NCI-H345 treated with DMSO at 0.1 percent for 48 hours (cell line): ENCODE measurements around the gene ANAPC1.
"Not testable (repeated sequence)": the region's sequence is repeated elsewhere in the genome, so short reads cannot be mapped to it uniquely, and the experiment has no call there.

Source experiments
- DNase-seq: peaks from one replicate; lab custom pipeline; 2025; ENCODE audit not compliant: unreplicated experiment; lab: John Stamatoyannopoulos, UW

Gene ANAPC1

DNA sequence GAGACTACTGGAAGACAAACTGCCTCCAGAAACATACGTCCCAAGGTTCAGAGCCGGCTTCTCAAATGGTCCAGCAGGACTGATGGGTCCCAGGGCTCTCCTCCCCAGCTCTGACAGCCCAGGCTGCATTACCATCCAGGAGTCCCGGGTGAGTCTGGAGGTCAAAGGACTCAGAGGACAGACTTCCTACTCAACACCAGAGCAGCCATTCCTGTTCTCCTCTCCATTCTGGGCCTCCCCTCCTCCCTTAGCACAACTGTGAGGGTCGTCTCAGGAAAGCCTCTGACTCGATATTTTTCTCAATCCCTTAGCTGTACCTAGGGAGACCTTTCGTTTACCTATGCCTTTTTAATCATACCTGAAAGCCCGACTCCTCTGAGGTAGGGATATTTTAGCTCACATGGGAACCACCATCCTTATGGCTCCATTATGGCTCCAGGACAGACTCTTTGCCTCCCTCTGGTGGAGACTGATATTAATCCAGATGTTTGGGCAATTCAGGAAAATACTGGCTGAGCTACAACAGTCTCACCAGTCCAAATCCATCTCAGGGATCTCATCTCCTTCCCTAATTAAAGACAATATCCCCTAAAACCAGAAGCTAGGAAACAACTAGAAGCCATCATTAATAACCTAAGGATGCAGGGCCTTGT is 70.9 kb downstream of the ANAPC1 start:
- DNase-seq, result not testable (repeated sequence)

DNA sequence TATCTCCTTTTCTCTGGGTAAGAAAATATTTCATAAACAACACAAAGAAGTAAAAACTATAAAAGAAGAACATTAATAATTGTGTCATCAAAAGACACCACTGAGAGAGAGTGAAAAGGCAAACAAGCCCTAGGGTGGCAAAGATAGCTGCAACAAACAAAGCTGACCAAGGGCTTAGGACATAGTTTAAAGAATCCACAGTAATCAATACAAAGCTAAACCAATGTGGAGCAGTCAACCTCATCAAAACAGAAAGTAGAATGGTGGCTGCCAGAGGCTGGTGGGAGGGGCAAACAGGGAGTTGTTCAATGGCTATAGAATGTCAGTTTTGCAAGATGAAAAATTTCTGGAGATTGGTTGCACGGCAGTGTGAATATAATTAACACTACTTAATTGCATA is 93.4 kb downstream of the ANAPC1 start:
- DNase-seq, result not testable (repeated sequence)

DNA sequence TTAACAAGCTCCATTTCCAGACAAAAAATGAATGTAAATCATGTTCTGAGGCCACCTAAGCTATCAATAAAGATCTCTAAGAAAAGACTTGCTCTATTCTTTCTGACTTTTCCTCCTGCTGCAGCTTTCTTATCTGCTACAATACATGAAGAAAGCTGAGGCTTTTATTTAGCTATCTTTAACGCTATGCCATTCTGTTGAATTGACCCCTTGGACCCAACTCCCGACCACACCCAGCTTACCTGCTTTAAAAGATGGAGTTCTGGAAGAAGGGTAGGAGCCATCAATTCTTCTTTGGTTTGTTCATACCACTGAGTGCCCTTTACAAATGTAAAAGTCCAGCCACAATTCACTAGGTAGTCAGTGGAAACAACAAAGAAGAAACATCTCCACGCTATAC is 99.9 kb downstream of the ANAPC1 start:
- not testable (repeated sequence) for DNase-seq

DNA sequence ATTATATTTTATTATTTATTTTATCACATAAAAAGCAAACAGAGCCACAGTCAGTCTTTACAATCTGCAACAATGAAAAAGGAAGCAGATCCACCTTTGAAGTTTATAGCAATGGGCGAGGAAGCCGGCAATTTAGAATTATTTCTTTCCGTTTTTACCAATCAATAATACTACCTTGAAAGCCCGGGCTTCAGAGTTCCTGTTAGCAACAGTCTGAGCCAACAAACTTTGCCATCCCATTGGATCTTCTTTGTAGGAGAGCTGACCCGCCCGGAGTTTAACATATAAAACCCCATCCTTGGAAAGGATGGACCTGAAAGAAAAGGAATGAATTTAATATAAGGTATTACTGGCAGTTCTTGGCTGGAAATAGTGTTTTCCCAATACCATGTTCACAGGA is 101.8 kb downstream of the ANAPC1 start:
- DNase-seq, result not testable (repeated sequence)

DNA sequence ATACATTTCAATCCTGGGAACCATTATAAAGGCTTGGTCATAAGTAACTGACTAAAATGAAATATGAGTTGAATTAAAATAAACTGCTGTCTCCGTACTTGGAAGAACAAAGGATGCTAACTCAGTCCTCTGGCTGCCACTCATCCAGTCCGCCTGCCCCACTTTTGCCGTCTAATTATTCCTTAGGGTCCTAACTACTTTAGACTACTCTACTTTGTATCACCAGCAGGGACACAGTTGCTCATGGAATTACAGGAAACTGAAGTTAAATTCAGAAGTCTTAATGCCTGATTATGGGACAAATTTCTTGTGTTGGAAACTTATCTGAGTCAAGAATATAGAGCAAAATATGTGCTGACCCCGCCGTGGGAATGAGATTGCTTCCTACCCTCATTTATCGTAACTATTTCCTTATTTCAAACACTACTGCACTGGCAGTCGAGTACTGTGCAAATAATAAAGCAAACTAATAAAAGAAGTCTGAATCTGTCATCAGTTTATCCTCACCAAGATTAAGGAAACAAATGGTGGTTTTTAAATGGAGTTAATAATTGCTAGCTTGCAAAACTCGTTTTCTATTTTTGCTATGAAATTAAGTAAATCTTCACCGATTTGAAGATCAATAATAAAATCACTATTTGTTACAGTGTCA is 102.4 kb downstream of the ANAPC1 start:
- not testable (repeated sequence) for DNase-seq

DNA sequence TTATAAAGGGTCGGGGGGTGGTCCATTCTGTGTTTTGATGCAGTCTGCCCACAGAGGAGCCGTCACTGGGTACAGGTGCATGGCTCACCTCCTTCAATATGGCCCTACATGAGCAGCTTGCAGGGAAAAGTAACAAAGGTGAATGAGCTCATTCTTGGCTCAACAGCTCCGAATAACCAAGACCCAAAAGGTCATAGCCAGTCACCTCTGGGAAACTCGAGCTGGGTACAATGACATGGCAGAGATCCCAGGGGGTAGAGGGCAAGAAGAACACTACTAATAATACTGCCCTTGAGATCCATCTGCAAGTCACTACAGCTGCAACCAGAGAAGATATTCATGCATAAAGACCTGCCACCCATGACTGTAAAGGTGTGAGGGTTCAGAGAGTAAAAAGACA is 106.8 kb downstream of the ANAPC1 start:
- not testable (repeated sequence) for DNase-seq

DNA sequence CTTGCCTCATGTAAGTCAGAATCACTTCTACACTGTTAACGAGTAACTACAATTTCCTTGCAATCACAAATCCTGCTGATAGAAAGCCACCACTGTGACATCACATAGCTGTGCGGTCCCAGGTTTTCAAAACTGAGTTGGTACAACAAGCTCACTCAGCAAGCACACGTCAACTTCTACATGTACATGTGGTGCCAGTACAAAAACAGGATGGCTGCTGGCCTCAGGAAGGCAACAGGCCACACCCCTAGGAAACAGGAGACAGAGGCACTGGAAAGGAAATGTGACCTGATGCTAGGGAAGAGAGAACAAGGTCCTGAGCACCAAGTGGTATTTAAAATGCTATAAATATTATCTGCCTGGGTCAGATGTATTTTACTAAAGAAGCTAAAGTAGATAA is 107.7 kb downstream of the ANAPC1 start:
- DNase-seq, result not testable (repeated sequence)

DNA sequence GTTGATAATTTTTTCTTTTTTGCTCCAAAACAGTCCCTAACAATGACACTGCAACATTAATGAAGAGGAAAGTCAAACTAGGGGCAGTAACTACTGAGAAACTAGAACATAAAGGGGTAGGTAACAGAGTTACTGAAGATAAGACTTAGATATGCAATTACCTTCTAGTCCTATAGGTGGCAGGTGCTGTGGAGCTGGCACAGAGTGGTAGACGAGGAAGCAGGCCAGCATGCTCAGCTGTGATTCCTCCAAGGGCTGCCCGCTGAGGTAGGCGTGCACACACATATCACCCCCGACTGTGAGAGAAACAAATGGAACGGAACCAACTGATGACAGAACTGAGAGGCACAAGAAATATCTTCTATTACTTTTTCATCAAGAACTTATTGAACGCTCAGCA is 111.8 kb downstream of the ANAPC1 start:
- DNase-seq, result not testable (repeated sequence)

DNA sequence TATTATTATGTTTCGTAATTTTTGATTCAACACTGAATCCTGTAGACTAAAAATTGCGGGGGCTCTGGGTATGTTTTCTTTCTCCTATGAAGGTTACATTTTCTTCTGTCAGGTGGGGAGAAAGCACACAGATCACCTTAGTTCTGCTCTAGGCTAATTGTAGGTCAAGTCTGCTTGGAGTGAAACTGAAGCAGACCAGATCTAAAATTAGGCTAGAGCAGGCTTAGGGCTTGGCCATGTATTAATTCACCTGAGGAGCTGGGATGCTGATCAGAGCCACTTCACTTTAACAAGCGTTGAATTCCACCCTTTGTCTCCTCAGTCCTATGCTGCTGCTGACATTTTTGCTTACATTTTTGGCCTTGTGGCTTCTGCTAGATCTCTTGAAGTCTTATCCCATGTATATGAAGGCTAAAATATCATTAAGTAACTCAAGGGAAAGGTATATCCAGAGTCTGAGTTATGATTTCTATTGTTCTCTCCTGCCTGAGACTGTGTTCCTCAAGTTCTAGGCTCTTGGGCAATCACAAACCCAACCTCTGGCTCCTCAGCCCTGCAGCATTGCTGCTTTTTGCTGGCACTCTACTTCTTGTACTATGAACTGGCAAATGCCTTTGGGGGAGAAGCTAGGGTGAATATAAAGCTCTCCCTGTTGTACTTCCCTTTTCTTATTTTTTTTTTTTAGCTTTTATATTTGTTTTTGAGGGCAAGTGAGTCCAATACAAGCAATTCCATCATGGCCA is 112.9 kb downstream of the ANAPC1 start:
- DNase-seq, result not testable (repeated sequence)

DNA sequence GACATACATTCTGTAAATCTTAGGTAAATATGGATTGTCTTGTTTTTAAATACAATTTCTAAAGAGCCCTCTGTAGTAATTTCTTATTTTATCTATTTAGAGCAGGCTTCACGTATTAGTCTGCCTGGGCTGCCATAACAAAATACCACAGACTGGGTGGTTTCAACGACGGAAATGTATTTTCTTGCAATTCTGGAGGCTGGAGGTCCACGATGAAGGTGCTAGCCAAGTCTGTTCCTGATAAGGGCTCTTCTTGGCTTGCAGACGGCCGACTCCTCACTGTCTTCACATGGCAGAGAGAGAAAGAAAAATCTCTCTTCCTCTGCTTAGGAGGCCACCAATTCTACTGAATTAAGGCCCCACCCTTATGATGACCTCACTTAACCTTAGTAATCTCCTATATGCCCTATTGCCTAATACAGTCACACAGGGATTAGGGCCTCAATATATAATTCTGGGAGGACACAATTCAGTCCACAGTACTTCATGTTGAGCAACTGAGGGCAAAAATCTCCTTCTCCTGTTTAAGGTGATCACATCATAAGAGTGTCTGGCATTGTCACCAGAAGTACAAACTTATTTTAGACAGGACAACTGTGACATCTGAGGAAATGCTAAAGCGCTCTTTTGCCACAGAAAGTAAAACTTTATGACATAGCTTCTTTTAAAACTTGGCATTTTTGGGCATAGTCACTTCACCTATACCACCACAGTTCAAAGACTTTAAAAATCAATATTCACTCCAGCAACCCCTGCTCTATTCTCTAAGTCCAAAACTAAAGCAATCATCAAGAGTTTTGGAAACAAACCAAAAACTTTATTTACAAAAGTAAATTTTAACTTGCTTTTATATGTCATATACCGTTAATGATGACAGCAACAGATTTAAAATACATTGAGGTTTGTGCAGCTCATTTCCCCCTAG is 115.5 kb downstream of the ANAPC1 start:
- DNase-seq, result not testable (repeated sequence)

DNA sequence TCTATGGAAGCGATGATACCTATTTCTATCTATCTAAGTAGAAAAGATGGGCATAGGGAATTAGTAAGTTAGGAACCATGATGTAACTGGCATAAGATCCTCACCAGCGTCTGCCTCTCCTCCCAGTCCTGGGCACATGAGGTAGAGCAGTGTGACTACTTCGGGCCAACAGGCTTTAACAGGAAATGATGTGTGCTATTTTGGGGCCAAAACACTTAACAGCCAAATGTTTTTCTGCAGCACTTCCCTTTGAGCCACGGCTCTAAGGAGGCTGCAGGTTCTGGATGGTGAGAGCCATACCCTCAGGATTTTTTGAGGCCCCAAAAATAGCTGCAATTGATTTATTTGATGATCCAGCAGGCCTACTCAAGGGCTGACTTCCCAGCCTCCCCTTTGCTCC is 116.9 kb downstream of the ANAPC1 start:
- not testable (repeated sequence) for DNase-seq

DNA sequence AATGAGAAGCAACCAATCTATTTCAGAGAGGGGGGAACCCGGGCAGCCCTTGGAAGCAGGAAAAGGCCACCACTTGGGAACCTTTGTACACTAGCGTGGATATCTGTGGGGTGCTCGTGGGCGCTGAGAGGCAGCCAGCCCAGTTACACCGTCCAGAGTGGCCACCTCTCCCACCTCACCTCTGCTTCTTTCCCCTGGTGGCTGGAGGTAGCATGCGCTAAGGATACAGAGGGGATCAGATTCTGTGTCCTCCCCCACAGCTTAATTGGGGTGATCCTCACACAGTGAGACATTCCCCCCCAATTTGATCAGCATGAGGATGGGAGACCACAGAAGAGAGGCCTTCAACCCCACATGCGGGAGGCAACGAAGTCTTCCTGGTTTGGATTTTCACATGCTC is 117.7 kb downstream of the ANAPC1 start:
- DNase-seq, result not testable (repeated sequence)

DNA sequence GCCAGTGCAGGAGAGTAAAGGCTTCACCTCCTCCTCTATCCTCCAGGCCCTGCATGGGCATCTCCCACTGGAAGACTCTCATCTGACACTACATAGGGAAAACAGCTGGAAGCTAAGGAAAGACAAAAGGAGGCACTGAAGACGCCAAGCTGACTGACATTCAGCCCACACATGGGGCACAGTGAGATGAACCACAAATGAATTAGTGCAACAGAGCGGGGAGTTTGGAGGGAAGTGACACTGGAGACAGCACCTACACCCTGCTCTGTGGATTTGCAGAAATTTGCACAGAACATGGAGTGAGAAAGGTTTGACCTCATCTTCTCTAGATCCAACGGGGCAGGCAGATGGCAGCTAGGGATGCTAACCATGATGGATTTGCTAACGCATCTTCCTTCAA is 119.8 kb downstream of the ANAPC1 start:
- not testable (repeated sequence) for DNase-seq

DNA sequence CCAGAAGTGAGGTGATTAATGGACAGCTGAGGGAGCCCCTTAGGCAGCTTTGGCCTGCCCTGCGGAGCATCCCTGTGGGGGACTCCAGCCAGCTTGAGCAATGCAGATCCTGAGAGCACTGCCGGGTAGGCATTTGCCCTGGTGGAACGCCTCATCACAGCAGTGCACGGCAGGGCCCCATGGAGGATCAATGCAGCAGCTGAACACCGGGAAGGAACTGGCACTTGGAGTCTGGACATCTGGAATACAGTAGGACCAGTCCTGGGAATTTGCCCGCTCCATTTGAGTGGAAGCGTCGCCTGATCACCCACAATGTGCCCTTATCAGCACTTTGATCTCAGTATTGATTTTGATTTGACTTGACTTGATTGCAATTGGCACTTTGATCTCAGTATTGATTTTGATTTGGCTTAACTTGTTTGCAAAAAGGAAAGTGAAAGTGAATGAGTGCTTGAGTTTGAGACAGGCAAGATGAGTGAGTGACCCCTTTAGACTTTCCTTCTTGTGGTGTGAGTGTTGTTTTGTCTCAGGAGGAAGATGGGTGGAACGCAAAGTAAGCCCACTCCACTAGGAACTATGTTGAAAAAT is 123.2 kb downstream of the ANAPC1 start:
- not testable (repeated sequence) for DNase-seq

DNA sequence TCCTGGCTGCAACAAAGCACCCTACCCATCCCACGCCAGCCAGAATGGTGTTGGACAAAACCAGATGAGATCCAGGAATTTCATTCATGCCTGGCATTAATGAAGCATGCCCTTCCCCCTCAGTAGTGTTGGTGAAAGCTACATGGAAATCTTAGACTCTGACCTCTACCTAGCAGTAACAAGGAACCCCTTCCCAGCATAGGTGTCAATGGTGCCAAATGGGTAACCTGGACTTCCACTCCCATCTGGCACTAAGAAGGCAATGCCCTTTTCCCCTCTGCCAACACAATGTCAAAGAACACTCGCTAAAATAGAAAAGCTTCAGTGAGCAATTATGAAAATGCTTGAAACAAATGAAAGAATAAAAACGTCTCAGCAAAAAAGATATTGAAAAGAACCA is 131.5 kb downstream of the ANAPC1 start:
- not testable (repeated sequence) for DNase-seq

DNA sequence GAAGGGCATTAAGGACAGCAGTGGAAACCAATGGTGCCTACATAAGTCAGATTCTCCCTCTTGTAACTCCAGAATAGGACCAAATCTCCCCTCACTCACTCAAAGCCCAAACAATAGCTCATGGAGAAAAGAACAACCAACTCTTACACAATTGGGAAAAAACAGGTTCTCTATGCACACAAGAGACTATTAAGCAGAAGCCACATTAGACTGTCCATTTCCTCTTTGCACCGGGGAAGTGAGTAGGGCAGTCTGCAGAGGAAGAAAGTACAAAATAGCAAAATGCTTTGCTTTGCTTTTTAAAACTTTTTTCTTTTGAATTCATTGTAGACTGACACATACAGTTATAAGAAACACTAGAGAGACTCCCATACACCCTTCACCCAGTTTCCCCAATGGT is 133.4 kb downstream of the ANAPC1 start:
- not testable (repeated sequence) for DNase-seq

DNA sequence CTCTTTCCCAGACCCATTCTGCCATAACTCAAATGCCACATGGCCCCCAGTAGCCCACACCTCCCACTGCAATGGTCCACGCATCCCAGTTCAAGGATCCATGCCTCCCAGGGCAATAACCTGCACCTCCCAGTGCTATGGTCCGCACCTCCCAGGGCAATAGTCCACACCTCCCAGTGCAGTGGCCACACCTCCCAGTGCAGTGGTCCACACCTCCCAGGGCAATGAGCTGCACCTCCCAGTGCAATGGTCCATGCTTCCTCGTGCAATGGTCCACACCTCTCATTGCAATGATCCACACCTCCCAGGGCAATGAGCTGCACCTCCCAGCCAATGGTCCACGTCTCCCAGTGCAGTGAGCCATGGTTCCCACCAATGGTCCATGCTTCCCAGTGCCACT is 135.6 kb downstream of the ANAPC1 start:
- not testable (repeated sequence) for DNase-seq

DNA sequence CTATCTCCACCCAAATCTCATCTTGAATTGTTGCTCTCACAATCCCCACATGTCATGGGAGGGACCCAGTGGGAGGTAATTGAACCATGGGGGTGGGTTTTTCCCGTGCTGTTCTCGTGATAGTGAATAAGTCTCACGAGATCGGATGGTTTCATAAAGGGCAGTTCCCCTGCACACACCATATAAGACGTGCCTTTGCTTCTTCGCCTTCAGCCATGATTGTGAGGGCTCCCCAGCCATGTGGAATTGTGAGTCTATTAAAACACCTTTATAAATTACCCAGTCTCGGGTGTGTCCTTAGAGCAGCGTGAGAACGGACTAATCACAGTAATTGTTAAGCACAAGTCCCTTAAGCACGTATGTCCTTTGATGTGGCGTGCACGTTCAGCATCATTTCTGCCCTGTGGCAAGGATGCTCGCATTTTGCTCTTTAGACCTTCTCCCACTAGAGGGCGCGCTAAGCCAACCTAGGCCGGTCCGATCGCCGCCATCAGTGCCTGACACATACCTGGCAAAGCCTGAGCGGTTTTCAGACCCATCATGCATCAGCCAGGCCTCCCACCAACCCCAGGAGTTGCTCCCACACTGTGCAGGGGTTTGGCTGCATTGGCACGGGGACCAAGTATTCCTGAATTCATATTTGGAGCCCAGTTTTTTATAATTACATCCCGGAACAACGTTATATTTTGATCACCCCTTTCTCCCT is 136.4 kb downstream of the ANAPC1 start:
- DNase-seq, result not testable (repeated sequence)

DNA sequence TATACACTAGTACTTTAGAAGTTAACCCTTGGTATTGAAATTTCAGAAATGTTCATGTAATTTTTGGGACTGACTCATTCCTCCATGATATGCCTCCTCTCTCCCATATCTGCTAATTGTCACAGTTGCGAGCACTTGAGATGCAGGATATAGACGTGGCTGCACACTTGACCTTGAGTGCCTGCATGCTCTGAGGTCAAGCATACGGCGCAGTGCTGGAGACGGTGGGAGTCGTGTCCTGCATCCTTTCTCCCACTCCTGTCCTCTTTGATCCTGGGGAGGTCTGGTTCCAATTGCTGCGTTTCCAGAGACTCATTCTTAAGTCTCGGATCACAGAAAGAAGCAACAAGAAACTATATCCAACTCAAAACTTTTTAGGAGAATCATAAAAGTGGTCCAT is 139.2 kb downstream of the ANAPC1 start:
- DNase-seq, result not testable (repeated sequence)

DNA sequence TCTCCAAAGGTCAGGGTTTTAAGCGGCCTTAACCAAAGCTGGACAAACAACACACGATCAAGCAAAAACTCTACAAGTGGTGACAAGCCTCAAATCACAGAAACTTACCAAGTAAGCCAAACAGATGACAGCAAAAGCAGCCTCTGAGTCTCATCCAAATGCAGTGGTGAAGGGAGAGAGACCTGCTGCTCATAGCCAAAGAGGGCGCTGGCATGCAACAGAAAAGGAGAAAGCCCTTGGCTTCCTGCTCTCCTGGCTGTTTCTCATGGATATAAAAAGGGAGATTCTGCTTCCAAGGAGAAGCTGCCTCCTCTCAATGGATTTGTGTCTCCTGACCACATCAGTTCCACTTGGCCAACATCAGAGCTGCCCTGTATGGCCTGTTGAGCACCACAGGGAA is 142.5 kb downstream of the ANAPC1 start:
- not testable (repeated sequence) for DNase-seq
